Stimulated activated CD4-positive, alpha-beta T cell treated with anti-CD3 and anti-CD28 coated beads, Interleukin-4, amount 100 ng/mL, for 1 hour (primary cell): ENCODE results near the gene TMEM231.
"Not testable (repeated sequence)": the region's sequence is repeated elsewhere in the genome, so short reads cannot be mapped to it uniquely, and the experiment has no call there.

ENCODE experiments used
- DNase-seq: peaks from one replicate; pipeline ENCODE4 v3.0.0-alpha.2; 2020

The TMEM231 gene

DNA sequence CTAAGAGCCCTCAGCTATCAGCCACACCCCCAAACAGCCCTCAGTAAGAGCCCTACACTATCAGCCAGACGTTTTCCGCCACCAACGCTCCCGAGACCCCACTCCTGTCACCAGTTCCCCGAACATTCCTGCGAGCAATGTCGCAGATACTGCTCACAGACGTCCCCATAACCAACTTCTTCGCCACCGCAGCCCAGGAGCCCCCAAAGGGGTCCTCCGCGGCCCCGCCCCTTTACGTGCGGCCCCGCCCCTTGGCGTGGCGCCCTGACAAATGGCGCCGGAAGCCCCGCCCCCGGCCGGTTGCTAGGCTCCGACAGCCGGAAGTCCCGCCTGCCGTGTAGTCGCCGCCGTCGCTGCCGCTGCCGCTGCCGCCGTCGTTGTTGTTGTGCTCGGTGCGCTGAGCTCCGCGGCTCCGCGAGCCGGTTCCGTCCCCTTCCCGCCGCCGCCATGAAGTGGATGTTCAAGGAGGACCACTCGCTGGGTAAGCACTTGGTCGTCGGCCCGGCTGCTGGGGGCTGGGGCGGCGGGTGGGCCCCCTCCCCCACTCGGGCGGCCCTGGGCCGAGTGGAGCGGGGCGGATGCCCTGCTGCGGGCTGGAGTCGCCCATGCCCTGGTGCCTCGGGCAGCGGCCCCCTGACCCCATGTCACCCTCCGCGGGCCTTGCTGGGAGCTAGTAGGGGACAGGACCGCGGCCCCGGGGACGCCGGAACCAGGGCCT, 10.1 kb upstream of the TMEM231 start, which contains the start of gene GABARAPL2:
GABARAPL2 (plus strand) TSS at position 340 of the 718 bp plus-strand sequence; CDS start at position 448, 108 bp downstream.
- DNase-seq, result peak; percentile 93

GRCh38 chr16:75565640-75566039, 9.6 kb upstream of the TMEM231 start:
- no peak for DNase-seq

DNA sequence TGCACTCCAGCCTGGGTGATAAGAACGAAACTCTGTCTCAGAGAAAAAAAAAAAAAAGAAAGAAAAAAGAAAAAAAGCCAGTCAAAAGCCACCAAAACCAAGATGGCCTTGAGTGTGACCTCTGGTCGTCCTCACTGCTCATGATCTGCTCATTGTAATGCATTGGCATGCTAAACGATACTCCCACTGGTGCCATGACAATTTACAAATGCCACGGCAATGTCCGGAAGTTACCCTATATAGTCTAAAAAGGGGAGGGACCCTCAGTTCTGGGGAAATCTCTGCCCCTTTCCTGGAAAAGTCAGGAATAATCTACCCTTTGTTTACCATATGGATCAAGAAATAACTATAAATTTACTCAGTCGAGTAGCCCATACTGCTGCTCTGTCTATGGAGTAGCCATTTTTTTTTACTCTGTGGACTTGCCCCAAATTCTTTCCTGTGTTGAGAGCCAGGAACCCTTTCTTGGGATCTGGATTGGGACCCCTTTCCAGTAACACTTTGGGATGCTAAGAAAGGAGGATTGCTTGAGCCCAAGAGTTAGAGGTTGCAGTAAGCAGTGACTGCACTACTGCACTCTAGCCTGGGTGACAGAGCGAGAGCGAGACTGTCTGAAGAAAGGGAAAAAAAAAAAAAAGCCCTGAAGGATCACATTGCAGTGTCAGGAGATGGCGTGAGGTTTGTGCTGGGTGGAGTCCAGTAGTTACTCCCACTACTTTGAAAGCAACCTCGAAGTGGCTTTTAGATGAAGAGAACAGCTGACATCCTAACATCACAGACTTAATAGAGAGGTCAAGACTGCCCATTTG, 3.7 kb upstream of the TMEM231 start:
- DNase-seq, result no peak

GRCh38 chr16:75558846-75559401, 2.9 kb upstream of the TMEM231 start:
- DNase-seq, result no peak

- no peak for DNase-seq
These were observed 439 bp upstream of the TMEM231 start for GRCh38 chr16:75556431-75556950.

- DNase-seq, result no peak
These were observed 792 bp downstream of the TMEM231 start for GRCh38 chr16:75555213-75555706.

DNA sequence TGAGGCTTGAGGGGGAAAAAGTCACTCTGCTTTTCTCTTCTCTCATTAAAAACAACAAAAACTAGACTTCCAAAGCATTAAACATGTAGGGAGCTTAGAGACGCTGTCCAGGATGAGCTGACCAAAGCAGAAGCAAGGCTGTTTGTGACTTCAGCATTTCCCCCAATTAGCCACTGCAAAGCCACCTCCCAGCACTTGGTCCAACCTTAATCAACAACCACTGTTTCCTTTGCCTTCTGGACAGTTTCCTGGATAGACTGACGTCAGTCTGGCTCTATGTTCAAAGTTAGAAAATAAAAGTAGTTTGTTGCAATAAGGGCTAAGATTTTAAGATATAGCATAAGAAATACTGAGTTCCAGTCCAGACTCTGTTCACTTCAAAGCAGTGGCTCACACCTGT, 3.1 kb downstream of the TMEM231 start:
- no peak for DNase-seq

DNA sequence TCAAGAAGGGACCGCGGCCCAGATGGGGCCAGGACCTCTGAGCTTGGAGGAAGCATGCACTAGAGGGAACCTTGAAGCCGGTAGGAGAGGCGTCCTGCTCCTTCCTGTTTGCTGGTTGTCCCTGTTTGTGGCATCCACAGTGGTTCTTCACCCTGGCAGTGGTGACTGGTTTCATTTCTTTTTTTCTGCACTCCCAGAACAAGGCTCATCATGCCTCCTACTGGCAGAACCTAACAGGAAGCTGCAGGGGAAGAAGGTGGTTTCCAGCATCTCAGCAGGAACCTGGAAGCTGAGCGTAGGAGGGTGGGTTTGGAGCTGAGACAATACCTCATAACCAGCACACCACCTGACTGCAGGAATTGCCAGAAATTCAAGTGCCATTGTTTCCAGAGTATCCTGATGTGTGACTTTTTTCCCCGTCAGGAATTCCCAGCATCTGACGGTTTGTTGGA, 5.8 kb downstream of the TMEM231 start:
- no peak for DNase-seq

- not testable (repeated sequence) for DNase-seq
These were observed 7.6 kb downstream of the TMEM231 start for GRCh38 chr16:75548456-75548855.

DNA sequence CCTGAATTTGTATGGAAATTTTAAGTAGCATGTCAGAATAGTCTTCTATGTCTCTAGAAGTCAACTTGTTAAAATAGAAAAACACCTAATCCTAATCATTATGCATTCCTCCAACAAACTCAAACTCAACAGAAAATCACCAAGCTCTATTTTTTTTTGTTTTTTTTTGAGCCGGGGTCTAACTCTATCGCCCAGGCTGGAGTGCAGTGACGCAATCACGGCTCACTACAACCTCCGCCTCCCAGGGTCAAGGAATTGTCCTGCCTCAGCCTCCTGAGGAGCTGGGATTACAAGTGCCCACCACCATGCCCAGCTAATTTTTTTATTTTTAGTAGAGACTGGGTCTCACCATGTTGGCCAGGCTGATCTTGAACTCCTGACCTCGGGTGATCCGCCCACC, 9.8 kb downstream of the TMEM231 start:
- no peak for DNase-seq

DNA sequence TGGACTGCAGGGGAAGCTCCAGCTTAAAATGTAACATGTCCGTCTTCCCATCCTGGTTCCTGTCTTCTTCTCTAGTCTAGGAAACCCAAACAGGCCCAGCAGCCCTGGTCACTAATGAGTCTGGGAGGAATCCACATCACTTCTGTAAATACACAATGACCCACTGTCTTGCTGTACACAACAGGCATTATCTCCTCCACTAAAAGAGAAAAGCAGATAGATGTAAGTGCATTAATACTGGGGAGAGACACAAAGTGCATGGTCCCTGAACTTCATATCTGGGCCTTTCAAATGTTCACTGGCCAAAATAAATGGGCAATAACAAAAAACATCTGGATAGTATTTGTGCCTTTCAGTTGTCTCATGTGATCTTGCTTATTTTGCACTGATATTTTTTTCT, 10.2 kb downstream of the TMEM231 start:
- not testable (repeated sequence) for DNase-seq

DNA sequence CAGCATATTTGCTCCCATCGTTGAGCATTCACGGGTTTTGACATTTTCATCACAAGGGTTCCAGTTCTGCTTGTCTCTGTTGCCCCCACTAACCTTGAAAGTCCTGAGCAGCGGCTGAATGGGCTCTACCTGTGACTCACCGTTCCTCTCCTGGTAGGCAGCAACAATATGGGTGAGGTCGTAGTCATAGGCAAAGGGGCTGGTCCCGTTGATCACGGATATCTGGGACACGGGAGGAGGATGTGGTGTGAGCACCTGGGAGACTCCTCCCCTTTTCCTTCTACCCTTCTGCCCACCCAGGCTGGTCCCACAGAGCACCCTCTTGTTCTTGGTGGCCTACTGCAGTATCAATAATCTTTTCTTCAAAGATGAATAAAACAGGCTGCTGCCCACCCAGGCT, 13.6 kb downstream of the TMEM231 start:
- not testable (repeated sequence) for DNase-seq

DNA sequence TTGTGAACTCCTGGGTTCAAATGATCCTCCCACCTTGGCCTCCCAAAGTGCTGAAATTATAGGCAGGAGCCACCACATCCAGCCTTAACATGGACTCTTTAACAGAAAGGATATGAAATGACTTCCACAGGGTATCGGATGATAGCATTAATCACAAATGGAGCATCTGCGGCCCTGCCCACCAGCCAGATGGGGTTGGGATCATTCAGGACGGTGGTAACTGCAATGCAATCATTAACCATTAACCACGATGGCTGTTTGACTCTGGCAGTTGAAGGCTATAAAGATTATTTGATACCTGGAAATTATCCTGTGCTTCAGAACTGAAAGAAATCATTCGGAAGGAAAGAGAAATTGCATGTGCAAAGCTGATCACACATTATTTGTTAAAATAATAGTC, 14.8 kb downstream of the TMEM231 start:
- no peak for DNase-seq

- not testable (repeated sequence) for DNase-seq
These were observed 17.0 kb downstream of the TMEM231 start for GRCh38 chr16:75538882-75539565.

DNA sequence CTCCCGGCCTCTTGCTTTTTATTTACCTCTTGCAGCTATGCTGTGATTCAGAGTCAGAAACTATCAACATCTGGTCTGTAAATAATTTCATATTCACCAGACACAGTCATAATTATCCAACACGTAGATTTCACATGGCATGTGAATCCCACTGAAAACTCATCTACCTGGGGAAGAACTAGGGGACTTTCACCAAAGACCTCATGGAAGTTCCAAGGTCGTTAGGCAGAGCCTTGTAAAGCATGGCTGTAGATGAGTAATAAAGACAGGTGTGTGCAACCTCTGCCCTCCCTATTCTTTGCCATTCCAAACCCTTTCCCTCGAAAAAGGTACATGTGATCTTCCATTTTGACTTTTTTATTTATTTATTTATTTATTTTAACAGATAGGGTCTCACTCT, 18.3 kb downstream of the TMEM231 start:
- DNase-seq, result no peak

DNA sequence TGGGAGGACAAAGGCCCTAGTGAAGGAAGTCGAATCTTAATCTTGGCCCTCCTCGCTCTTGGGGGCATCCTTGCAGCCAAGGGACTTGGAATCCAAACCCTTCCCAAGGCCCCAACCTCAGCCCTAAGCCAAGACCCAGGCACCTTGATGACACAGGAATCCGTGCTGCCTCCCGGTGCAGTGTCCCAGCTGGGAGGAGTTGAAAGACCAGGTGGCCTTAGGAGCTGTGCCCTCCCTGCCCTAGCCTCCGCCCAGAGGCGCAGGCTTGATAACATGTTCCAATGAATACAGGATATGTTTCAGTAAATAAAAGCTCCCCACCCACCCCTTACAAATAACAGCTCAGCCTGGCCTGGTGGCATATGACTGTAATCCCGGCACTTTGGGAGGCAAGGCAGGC, 20.2 kb downstream of the TMEM231 start, which contains the start of gene CHST5:
CHST5 (minus strand) TSS at position 208 of the 400 bp plus-strand sequence. CDS start 5,724 bp downstream, outside the sequence.
- no peak for DNase-seq

- DNase-seq, result no peak
These were observed 20.7 kb downstream of the TMEM231 start for GRCh38 chr16:75535211-75535843.

- DNase-seq, result no peak
These were observed 21.4 kb downstream of the TMEM231 start for GRCh38 chr16:75534560-75535205.

- DNase-seq, result no peak
These were observed 23.3 kb downstream of the TMEM231 start for GRCh38 chr16:75532791-75533190.

DNA sequence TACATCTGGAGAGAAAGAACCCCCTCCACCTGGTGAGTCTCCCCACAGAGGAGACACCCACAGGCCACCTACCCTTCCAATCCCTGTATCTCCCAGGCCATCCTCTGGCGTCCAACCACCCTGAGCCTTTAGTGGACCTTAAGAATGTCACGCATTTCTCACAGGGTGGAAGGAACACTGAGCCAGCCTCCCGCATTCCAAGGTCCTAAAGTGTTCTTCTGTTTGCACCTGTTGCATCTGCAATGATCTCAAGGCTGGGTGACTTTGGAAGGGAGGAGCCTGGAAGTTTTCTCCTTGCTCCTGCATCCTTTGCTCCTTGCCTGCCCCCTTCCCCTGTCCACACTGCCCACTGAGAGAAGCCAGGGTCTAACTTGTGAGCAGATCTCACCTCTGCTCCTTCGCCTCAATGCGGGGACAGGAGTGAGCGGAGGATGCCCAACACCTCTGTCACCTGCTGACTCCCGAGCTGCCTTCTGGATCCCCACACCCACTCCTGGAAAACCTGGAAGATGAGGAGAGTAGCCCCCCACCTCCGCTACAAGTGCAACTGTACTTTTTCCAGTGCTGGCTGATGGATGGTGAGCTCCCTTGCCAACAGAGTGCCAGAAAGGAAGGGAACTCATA, 23.8 kb downstream of the TMEM231 start:
- no peak for DNase-seq

DNA sequence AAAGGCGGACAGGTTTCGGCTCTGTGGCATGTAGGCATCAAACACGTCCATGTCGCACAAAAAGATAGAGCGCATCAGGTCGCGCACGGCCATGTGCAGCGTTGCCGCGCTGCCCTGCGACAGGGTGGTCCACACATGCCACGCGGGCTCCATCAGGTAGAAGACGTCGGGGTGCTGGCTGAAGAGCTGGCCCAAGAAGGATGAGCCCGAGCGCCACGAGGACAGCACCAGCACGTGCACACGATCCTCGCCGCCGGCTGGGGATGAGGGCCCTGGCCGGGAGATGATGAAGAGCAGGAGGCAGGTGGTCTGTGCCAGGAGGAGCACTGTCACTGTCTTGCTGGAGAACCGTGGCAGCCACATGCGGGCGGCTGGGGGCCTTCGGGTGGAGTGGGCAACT, 26.1 kb downstream of the TMEM231 start:
- no peak for DNase-seq
